ENCODE data around the gene TMEM117.

DNA sequence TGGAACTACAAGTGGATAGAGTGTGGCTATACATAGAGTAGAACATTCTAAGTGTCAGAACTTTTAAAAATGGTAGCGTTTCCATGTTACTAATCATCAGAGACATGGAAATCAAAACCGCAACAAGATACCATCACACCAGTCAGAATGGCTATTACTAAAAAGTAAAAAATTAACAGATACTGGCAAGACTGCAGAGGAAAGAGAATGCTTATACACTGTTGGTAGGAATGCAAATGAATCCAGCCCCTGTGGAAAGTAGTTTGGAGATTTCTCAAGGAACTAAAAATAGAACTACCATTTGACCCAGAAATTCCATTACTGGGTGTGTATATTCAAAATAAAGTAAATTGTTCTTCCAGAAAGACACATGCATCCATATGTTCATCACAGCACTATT, 521.6 kb downstream of the TMEM117 start:
- TF ChIP-seq, protein P1, sequence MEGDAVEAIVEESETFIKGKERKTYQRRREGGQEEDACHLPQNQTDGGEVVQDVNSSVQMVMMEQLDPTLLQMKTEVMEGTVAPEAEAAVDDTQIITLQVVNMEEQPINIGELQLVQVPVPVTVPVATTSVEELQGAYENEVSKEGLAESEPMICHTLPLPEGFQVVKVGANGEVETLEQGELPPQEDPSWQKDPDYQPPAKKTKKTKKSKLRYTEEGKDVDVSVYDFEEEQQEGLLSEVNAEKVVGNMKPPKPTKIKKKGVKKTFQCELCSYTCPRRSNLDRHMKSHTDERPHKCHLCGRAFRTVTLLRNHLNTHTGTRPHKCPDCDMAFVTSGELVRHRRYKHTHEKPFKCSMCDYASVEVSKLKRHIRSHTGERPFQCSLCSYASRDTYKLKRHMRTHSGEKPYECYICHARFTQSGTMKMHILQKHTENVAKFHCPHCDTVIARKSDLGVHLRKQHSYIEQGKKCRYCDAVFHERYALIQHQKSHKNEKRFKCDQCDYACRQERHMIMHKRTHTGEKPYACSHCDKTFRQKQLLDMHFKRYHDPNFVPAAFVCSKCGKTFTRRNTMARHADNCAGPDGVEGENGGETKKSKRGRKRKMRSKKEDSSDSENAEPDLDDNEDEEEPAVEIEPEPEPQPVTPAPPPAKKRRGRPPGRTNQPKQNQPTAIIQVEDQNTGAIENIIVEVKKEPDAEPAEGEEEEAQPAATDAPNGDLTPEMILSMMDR (conservative IDR thresholded peaks at IDR 0.05; ENCODE audit: low read depth, low read length): no peak
- TF ChIP-seq EZH2 (IDR thresholded peaks at IDR 0.05; ENCODE audit: borderline replicate concordance, low read depth, low read length, poor library complexity, severe bottlenecking): no peak

Measured in A673 (cell line).